ENCODE data around the gene LEP.

GRCh38 chr7:128263420-128263819 lies 22.3 kb downstream of the LEP start:
- TF ChIP-seq EZH2phosphoT487 (IDR thresholded peaks at IDR 0.05; ENCODE audit: insufficient read depth, low read depth): no peak
- no peak for TF ChIP-seq EZH2 (IDR thresholded peaks at IDR 0.05; ENCODE audit: insufficient read depth, poor library complexity, severe bottlenecking)
